GM12891 (cell line): Measurements from ENCODE around the gene SLBP.

Experiments used
- POLR2AphosphoS5 ChIP-seq: IDR thresholded peaks from 2 replicates; pipeline ENCODE4 v1.6.1; 2011; ENCODE audit warnings: low read depth, low read length, control low read depth
- SPI1 ChIP-seq: IDR thresholded peaks from 2 replicates; pipeline ENCODE4 v1.6.1; 2011; ENCODE audit warnings: low read depth, low read length, control low read depth
- TAF1 ChIP-seq: IDR thresholded peaks from 2 replicates; pipeline ENCODE4 v1.6.1; 2011; ENCODE audit warnings: low read depth, low read length, control low read depth

DNA sequence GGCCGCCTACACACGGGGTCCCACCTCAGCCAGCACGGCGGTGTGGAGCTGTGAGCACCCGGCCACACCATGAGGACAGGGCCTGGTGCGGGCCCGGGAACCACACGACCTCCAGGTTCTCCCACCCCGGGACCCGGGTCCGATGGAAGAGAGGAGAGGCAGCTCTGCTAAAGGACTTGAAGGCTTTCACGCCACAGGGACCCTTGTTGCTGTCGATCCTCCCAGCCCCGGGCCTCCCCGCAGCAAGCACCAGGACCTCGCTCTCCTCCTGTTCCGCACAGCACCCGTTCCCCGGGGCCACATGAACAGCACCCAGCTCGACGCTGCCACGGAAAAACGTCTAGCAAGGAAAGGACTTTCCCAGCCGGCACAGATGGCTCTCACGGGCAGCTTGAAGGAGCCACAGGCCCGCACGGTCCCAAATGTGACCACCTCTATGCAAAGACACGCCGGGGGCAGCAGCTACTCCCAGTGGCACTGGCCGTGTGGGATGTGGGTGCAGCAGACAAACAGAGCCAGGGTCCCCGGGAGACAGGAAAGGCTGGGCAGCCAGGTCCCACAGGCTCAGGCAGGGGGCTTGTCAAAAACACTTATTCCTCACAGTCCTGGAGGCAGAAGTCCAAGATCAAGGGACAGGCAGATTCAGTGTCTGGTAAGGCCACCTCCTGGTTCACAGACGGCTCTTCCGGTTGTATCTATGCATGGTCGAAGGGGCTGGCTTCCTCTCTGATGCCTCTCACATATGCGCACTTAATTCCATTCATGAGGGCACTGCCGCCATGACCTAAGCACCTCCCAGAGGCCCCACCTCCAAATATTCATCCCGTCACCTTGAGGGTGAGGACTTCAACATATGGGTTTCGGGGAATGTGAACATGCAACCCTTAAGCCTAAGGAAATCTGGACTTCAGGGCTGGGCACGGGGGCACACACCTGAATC, 52.7 kb downstream of the SLBP start:
- no peak for TF ChIP-seq SPI1
- no peak for TF ChIP-seq TAF1
- no peak for TF ChIP-seq POLR2AphosphoS5
